ENCODE data around the gene CYP3A7. TPM values are rescaled to one million over a fixed set of nuclear protein-coding genes. Genes with fewer than 3 reads are reported as not detected.
"Not testable (repeated sequence)": the region's sequence is repeated elsewhere in the genome, so short reads cannot be mapped to it uniquely, and the experiment has no call there.

Gene CYP3A7
- total and polyA plus RNA-seq, 4 donors, result 0.05 TPM; not detected in 3

DNA sequence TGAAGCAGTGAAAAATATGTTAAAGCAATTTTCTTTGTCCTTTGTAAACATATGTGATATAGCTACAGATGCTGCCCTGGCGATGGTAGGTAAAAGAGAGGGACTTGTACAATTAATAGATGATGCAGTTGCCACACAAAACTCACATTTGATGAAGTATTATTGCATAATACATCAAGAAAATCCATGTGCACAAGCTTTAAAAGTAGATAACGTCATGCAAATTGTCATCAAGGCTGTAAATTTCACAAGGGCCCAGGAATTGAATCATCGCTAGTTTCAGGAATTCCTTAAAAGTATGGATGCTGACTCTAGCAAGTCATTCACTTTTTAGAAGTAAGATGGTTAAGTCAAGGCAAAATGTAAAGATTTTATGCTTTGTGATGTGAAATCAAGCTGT lies 65.2 kb downstream of the CYP3A7 start:
- Histone ChIP-seq H3K27ac (ENCODE audit: low read depth in 1 of 2, low read length in 2 of 2) (no peak overlapping the region), H3K4me3 (ENCODE audit: low read length in 2 of 2) (no peak overlapping the region), H3K36me3 (ENCODE audit: control insufficient read depth in 1 of 2, insufficient read depth in 2 of 2, low read length in 1 of 2) (no peaks in the 10 kb centered on the region), H3K4me1 (ENCODE audit: control insufficient read depth in 1 of 2, insufficient read depth in 2 of 2, low read length in 2 of 2) (no peaks in the 10 kb centered on the region), H3K9me3 (ENCODE audit: control insufficient read depth, low read length) (no peaks in the 10 kb centered on the region), H3K27me3 (ENCODE audit: control insufficient read depth in 1 of 2, insufficient read depth in 2 of 2, low read length in 1 of 2) (no peaks in the 10 kb centered on the region)
- intact Hi-C loops (cut with DNase I), result no loop called here
- DNase-seq (no peak), ATAC-seq (ENCODE audit: low FRiP score) (no peak)
- 86 to 89% methylated on average over 3 of the region's 3 CpGs for WGBS, 2 donors

- DNase-seq (no peak), ATAC-seq (ENCODE audit: low FRiP score) (no peak)
- no peaks in the 10 kb centered on the region for H3K4me1 ChIP-seq (ENCODE audit: control insufficient read depth in 1 of 2, insufficient read depth in 2 of 2, low read length in 2 of 2)
- intact Hi-C loops (cut with DNase I), result no loop called here
- H3K27ac ChIP-seq (ENCODE audit: low read depth in 1 of 2, low read length in 2 of 2), result no peak overlapping the region
- no peaks in the 10 kb centered on the region for H3K9me3 ChIP-seq (ENCODE audit: control insufficient read depth, low read length)
- no peak overlapping the region for H3K4me3 ChIP-seq (ENCODE audit: low read length in 2 of 2)
- no peaks in the 10 kb centered on the region for H3K36me3 ChIP-seq (ENCODE audit: control insufficient read depth in 1 of 2, insufficient read depth in 2 of 2, low read length in 1 of 2)
- 95 to 96% methylated on average over 8 of the region's 8 CpGs for WGBS, 2 donors
- no peaks in the 10 kb centered on the region for H3K27me3 ChIP-seq (ENCODE audit: control insufficient read depth in 1 of 2, insufficient read depth in 2 of 2, low read length in 1 of 2)
Measured at GRCh38 chr7:99668541-99668940, 66.5 kb downstream of the CYP3A7 start.

DNA sequence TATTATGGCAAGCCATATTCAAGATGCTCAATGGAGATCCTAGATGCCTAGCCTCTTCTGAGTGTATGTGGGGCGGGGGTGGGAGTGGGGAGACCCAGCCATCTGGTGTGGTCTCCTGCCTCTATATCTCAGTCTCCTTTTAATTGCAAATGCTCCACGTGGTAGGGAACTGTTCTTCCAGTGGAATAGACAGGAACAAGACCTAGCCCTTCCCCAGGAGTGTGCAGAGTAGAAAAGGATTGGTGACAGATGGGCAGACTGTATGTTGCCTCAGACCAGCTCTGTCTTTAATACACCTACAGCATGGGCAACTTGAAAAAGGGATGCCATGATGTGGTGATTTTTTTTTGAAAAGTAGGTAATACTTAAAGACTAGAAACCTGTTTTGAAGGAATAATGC lies 67.8 kb downstream of the CYP3A7 start:
- intact Hi-C loops (cut with DNase I), result no loop called here
- no peak for DNase-seq

DNA sequence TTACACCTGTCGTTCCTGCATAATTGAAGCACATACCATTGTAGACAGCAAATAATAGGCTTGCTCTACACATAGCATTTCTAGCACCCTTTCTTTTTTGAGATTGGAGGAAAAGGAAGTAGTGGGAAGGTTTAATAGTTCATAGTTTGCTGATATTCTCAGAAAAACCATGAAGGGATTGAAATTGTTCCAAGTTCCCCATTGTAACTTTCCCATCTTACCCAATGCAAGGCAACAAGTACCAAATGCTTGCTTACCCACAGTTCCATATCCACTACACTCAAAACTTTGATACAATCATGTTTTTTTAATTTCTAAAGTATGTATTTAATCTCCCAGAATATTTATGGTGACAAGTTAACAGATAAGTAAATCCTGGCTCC lies 69.0 kb downstream of the CYP3A7 start:
- Histone ChIP-seq H3K27me3 (ENCODE audit: control insufficient read depth in 1 of 2, insufficient read depth in 2 of 2, low read length in 1 of 2) (no peaks in the 10 kb centered on the region), H3K4me3 (ENCODE audit: low read length in 2 of 2) (no peak overlapping the region), H3K9me3 (ENCODE audit: control insufficient read depth, low read length) (no peaks in the 10 kb centered on the region), H3K36me3 (ENCODE audit: control insufficient read depth in 1 of 2, insufficient read depth in 2 of 2, low read length in 1 of 2) (no peaks in the 10 kb centered on the region), H3K27ac (ENCODE audit: low read depth in 1 of 2, low read length in 2 of 2) (no peak overlapping the region), H3K4me1 (ENCODE audit: control insufficient read depth in 1 of 2, insufficient read depth in 2 of 2, low read length in 2 of 2) (no peaks in the 10 kb centered on the region)
- ATAC-seq (ENCODE audit: low FRiP score) (no peak), DNase-seq (no peak)
- intact Hi-C loops (cut with DNase I), result no loop called here
- WGBS, 2 donors, result 83 to 93% methylated on average over 1 of the region's 1 CpG

More for the DNA sequence above, 67.8 kb downstream of the CYP3A7 start:
- 71 to 74% methylated on average over 2 of the region's 2 CpGs for WGBS, 2 donors
- no peak for ATAC-seq (ENCODE audit: low FRiP score)
- Histone ChIP-seq H3K36me3 (ENCODE audit: control insufficient read depth in 1 of 2, insufficient read depth in 2 of 2, low read length in 1 of 2) (no peaks in the 10 kb centered on the region), H3K27ac (ENCODE audit: low read depth in 1 of 2, low read length in 2 of 2) (no peak overlapping the region), H3K27me3 (ENCODE audit: control insufficient read depth in 1 of 2, insufficient read depth in 2 of 2, low read length in 1 of 2) (no peaks in the 10 kb centered on the region), H3K4me1 (ENCODE audit: control insufficient read depth in 1 of 2, insufficient read depth in 2 of 2, low read length in 2 of 2) (no peaks in the 10 kb centered on the region), H3K4me3 (ENCODE audit: low read length in 2 of 2) (no peak overlapping the region), H3K9me3 (ENCODE audit: control insufficient read depth, low read length) (no peaks in the 10 kb centered on the region)

GRCh38 chr7:99665312-99666012 lies 69.5 kb downstream of the CYP3A7 start:
- intact Hi-C loops (cut with DNase I), result no loop called here

DNA sequence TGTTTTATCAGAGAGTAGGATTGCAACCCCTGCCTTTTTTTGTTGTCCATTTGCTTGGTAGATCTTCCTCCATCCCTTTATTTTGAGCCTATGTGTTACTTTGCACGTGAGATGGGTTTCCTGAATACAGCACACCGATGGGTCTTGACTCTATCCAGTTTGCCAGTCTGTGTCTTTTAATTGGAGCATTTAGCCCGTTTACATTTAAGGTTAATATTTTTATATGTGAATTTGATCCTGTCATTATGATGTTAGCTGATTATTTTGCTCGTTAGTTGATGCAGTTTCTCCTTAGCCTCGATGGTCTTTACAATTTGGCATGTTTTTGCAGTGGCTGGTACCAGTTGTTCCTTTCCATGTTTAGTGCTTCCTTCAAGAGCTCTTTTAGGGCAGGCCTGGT lies 77.1 kb downstream of the CYP3A7 start:
- H3K27ac ChIP-seq (ENCODE audit: low read depth in 1 of 2, low read length in 2 of 2); H3K9me3 ChIP-seq (ENCODE audit: control insufficient read depth, low read length); H3K27me3 ChIP-seq (ENCODE audit: control insufficient read depth in 1 of 2, insufficient read depth in 2 of 2, low read length in 1 of 2); DNase-seq; intact Hi-C loops (cut with DNase I); H3K4me3 ChIP-seq (ENCODE audit: low read length in 2 of 2); H3K36me3 ChIP-seq (ENCODE audit: control insufficient read depth in 1 of 2, insufficient read depth in 2 of 2, low read length in 1 of 2); ATAC-seq (ENCODE audit: low FRiP score); H3K4me1 ChIP-seq (ENCODE audit: control insufficient read depth in 1 of 2, insufficient read depth in 2 of 2, low read length in 2 of 2): not testable (repeated sequence)
- WGBS, 2 donors, result 87 to 88% methylated on average over 5 of the region's 5 CpGs

More at GRCh38 chr7:99665312-99666012, 69.5 kb downstream of the CYP3A7 start:
- Histone ChIP-seq H3K4me1 (ENCODE audit: control insufficient read depth in 1 of 2, insufficient read depth in 2 of 2, low read length in 2 of 2) (no peaks in the 10 kb centered on the region), H3K9me3 (ENCODE audit: control insufficient read depth, low read length) (no peaks in the 10 kb centered on the region), H3K27me3 (ENCODE audit: control insufficient read depth in 1 of 2, insufficient read depth in 2 of 2, low read length in 1 of 2) (no peaks in the 10 kb centered on the region), H3K36me3 (ENCODE audit: control insufficient read depth in 1 of 2, insufficient read depth in 2 of 2, low read length in 1 of 2) (no peaks in the 10 kb centered on the region), H3K27ac (ENCODE audit: low read depth in 1 of 2, low read length in 2 of 2) (no peak overlapping the region), H3K4me3 (ENCODE audit: low read length in 2 of 2) (no peak overlapping the region)
- no peak for DNase-seq
- ATAC-seq (ENCODE audit: low FRiP score), result no peak
- 94% methylated on average over 3 of the region's 3 CpGs for WGBS, 2 donors

Other genes starting within 250 kb of the CYP3A7 start
- 10 to 100 TPM; 29.1 to 32.1 TPM for gene ZNF394, start 234.9 kb downstream of the CYP3A7 start, total RNA-seq
- gene ZNF394, start 234.9 kb downstream of the CYP3A7 start, polyA plus RNA-seq, result 10 to 100 TPM; 14.9 to 32.3 TPM
- 1 to 10 TPM; 7.8 to 8.9 TPM for gene ZKSCAN5, start 230.5 kb downstream of the CYP3A7 start, total RNA-seq
- 1 to 10 TPM; 2.1 to 4.1 TPM for gene ZKSCAN5, start 230.5 kb downstream of the CYP3A7 start, polyA plus RNA-seq
- gene FAM200A, start 183.1 kb downstream of the CYP3A7 start, total RNA-seq, result 1 to 10 TPM; 3.0 to 5.9 TPM
- gene FAM200A, start 183.1 kb downstream of the CYP3A7 start, polyA plus RNA-seq, result 1 to 10 TPM; 2.3 to 3.2 TPM
- gene ZNF655, start 176.6 kb downstream of the CYP3A7 start, total RNA-seq, result 10 to 100 TPM; 78.9 to 93.1 TPM
- 10 to 100 TPM; 47.7 to 52.3 TPM for gene ZNF655, start 176.6 kb downstream of the CYP3A7 start, polyA plus RNA-seq
- 1 to 10 TPM in 1 of 2 donors, under 1 TPM in 1; 0.52 to 1.7 TPM for gene TMEM225B, start 136.9 kb downstream of the CYP3A7 start, total RNA-seq
- gene TMEM225B, start 136.9 kb downstream of the CYP3A7 start, polyA plus RNA-seq, result 1 to 10 TPM in 1 of 2 donors, under 1 TPM in 1; 0.63 to 1.3 TPM
- gene ZSCAN25, start 118.2 kb downstream of the CYP3A7 start, total RNA-seq, result 10 to 100 TPM; 16.2 to 22.5 TPM
- gene ZSCAN25, start 118.2 kb downstream of the CYP3A7 start, polyA plus RNA-seq, result 1 to 10 TPM; 2.1 to 7.4 TPM
- gene CYP3A5, start 55.2 kb downstream of the CYP3A7 start, total RNA-seq, result 1 to 10 TPM in 1 of 2 donors, not detected in 1; 3.4 TPM
- gene CYP3A5, start 55.2 kb downstream of the CYP3A7 start, polyA plus RNA-seq, result 10 to 100 TPM in 1 of 2 donors, under 1 TPM in 1; 0.61 to 24.3 TPM
- not detected for gene CYP3A4, start 49.0 kb upstream of the CYP3A7 start, total RNA-seq
- gene CYP3A4, start 49.0 kb upstream of the CYP3A7 start, polyA plus RNA-seq, result 10 to 100 TPM in 1 of 2 donors, not detected in 1; 12.9 TPM
- under 1 TPM in 1 of 2 donors, not detected in 1; 0.24 TPM for gene CYP3A43, start 92.8 kb upstream of the CYP3A7 start, total RNA-seq
- gene CYP3A43, start 92.8 kb upstream of the CYP3A7 start, polyA plus RNA-seq, result not detected
- gene OR2AE1, start 141.8 kb upstream of the CYP3A7 start, total RNA-seq, result under 1 TPM in 1 of 2 donors, not detected in 1; 0.36 TPM
- not detected for gene OR2AE1, start 141.8 kb upstream of the CYP3A7 start, polyA plus RNA-seq
- 10 to 100 TPM; 24.7 to 33.4 TPM for gene TRIM4, start 184.3 kb upstream of the CYP3A7 start, total RNA-seq
- gene TRIM4, start 184.3 kb upstream of the CYP3A7 start, polyA plus RNA-seq, result 10 to 100 TPM; 16.4 to 20.3 TPM
- under 1 TPM in 1 of 2 donors, not detected in 1; 0.57 TPM for gene GJC3, start 194.4 kb upstream of the CYP3A7 start, total RNA-seq
- gene GJC3, start 194.4 kb upstream of the CYP3A7 start, polyA plus RNA-seq, result not detected
- 1 to 10 TPM in 1 of 2 donors, under 1 TPM in 1; 0.63 to 1.3 TPM for gene AZGP1, start 240.8 kb upstream of the CYP3A7 start, total RNA-seq
- gene AZGP1, start 240.8 kb upstream of the CYP3A7 start, polyA plus RNA-seq, result 1 to 10 TPM in 1 of 2 donors, under 1 TPM in 1; 0.13 to 3.5 TPM

Data from aorta (tissue), 5 donors.